Pancreas (tissue), 10 donors: Measurements from ENCODE around the gene ZNF669. TPM values are rescaled to one million over a fixed set of nuclear protein-coding genes. Genes with fewer than 3 reads are reported as not detected.

Experiments used
- ATAC-seq, 4 donors: fragments of 200-7000 bp; cut with Tn5 transposase; one replicate each; pipeline versions ENCODE4 v1.8.0 to v1.9.1; 2020; ENCODE audit warnings: mild to moderate bottlenecking in 4 of 4, moderate library complexity in 4 of 4
- DNase-seq, 6 donors: peaks; one replicate each; pipeline ENCODE4 v3.0.0-alpha.2; 2020
- FAIRE-seq: peaks from 2 replicates; lab custom pipeline; 2012; peaks lifted over from hg19 to GRCh38; lab: Jason Lieb, UNC
- H3K27ac ChIP-seq, 4 donors: fragments of 200-600 bp; sonication (generic); 1 replicate in 3 of 4; 2 replicates in 1 of 4; pipeline versions ENCODE4 v1.5.0 to v1.8.0; 2020
- H3K27me3 ChIP-seq, 4 donors: fragments of 200-600 bp; one replicate each; pipeline ENCODE4 v1.8.0; 2021
- H3K36me3 ChIP-seq, 3 donors: fragments of 200-600 bp; sonication (generic) in 1 of 3; one replicate each; pipeline versions ENCODE4 v1.5.0 to v1.8.0; 2020 to 2021
- H3K4me1 ChIP-seq, 3 donors: fragments of 200-600 bp; one replicate each; pipeline ENCODE4 v1.8.0; 2021
- H3K4me3 ChIP-seq, 4 donors: fragments of 200-600 bp; sonication (generic) in 2 of 4; one replicate each; pipeline versions ENCODE4 v1.5.0 to v1.8.0; 2020 to 2021
- H3K9me3 ChIP-seq, 4 donors: fragments of 200-600 bp; one replicate each; pipeline ENCODE4 v1.8.0; 2021
- WGBS, 2 donors: extraction: QIAGEN DNeasy Blood & Tissue Kit; methylation state at CpG; one replicate each; pipeline ENCODE4 v1.1.7; 2013; 5-methylcytosine and 5-hydroxymethylcytosine counted together
- intact Hi-C, 3 donors: fragments of 100-400 bp; cut with DNase I; formaldehyde crosslinking; loops; one replicate each; pipeline versions ENCODE4 v1.11.1 to v1.14.2; 2022
- polyA plus RNA-seq, 2 donors: library from polyadenylated mRNA; stranded (reverse); fragments of 200-250 nt; gene quantifications; one replicate each; pipeline ENCODE4 v1.2.3, GENCODE V29; 2013
- total RNA-seq, 6 donors: library from RNA; stranded (reverse); fragmentation: NEBNext Ultra II Directional in 4 of 6; extraction: Animal tissue kit (Norgen Biotek cat#: 25700) in 4 of 6; gene quantifications; one replicate each; pipeline versions ENCODE4 v1.2.1 to v1.2.4, GENCODE V29; 2021 to 2023
- TF ChIP-seq, protein P1 (sequence below), 4 donors: fragments of 200-600 bp; sonication (generic) in 3 of 4; IDR thresholded peaks; one replicate each; pipeline versions ENCODE4 v1.5.0 to v1.8.0; 2021; ENCODE audit warnings: antibody characterized with exemption in 4 of 4
- donor health status: healthy with polysubstance abuse.
- donor health status: DM: no; HTN: no; CAD: no; lungs with moderate emphysema.
- donor health status: DM: no; HTN: no; CAD: no.
- donor health status: control.
- donor health status: control.
- donor health status: Bipolar disorder and iron deficiency.
- donor health status: DM: yes; HTN: yes; CAD: no.
- donor health status: DM: no; HTN: no; CAD: no.
- donor health status: DM: no; HTN: no; CAD: no.
- donor health status: DM: yes; HTN: yes; CAD: no.

The ZNF669 gene
- total and polyA plus RNA-seq, 8 donors, result 1.7 to 5.1 (median 3.2) TPM

DNA sequence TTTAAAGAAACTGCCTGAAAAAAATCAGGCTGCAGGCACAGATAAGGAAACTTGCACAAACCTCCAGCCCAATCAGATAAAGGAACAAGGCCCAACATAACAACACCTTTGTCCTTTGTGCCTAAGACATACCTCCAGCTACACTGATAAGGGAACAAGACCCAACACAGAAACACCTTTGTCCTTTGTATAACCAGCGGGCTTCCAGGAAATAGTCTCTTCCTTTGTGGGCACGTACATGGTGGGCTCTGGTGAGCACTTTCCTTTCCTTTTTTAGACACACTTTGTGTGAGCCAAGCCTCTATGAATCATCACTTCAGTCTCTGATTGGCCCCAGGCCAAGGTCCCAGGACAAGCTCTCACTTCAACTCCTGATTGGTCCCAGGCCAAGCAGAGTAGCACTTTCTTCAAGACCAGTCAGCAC is 49.2 kb downstream of the ZNF669 start:
- DNase-seq (no peak), ATAC-seq (peak in 1 of 4 donors; percentile 36), FAIRE-seq (no peak)
- Histone ChIP-seq H3K4me3 (no peak overlapping the region), H3K27me3 (no peaks in the 10 kb centered on the region), H3K27ac (no peak overlapping the region), H3K9me3 (no peaks in the 10 kb centered on the region), H3K4me1 (no peaks in the 10 kb centered on the region), H3K36me3 (no peaks in the 10 kb centered on the region)
- TF ChIP-seq, protein P1, sequence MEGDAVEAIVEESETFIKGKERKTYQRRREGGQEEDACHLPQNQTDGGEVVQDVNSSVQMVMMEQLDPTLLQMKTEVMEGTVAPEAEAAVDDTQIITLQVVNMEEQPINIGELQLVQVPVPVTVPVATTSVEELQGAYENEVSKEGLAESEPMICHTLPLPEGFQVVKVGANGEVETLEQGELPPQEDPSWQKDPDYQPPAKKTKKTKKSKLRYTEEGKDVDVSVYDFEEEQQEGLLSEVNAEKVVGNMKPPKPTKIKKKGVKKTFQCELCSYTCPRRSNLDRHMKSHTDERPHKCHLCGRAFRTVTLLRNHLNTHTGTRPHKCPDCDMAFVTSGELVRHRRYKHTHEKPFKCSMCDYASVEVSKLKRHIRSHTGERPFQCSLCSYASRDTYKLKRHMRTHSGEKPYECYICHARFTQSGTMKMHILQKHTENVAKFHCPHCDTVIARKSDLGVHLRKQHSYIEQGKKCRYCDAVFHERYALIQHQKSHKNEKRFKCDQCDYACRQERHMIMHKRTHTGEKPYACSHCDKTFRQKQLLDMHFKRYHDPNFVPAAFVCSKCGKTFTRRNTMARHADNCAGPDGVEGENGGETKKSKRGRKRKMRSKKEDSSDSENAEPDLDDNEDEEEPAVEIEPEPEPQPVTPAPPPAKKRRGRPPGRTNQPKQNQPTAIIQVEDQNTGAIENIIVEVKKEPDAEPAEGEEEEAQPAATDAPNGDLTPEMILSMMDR (IDR thresholded peaks at IDR 0.05), result no peak
- 72 to 73% methylated on average over 2 of the region's 2 CpGs for WGBS, 2 donors
- intact Hi-C loops, result no loop called here

Other genes starting within 250 kb of the ZNF669 start
- 10 to 100 TPM; 11.1 to 14.6 (median 11.7) TPM for gene AHCTF1, start 172.4 kb downstream of the ZNF669 start, total RNA-seq
- gene AHCTF1, start 172.4 kb downstream of the ZNF669 start, polyA plus RNA-seq, result 1 to 10 TPM; 4.8 to 7.4 TPM
- gene ZNF695, start 96.3 kb downstream of the ZNF669 start, total RNA-seq, result under 1 TPM in 3 of 6 donors, not detected in 3; 0.06 to 0.62 (median 0.06) TPM
- gene ZNF695, start 96.3 kb downstream of the ZNF669 start, polyA plus RNA-seq, result not detected
- 1 to 10 TPM in 5 of 6 donors, under 1 TPM in 1; 0.74 to 2.3 (median 1.2) TPM for gene ZNF670, start 25.5 kb downstream of the ZNF669 start, total RNA-seq
- 1 to 10 TPM in 1 of 2 donors, under 1 TPM in 1; 0.87 to 1.2 TPM for gene ZNF670, start 25.5 kb downstream of the ZNF669 start, polyA plus RNA-seq
- 10 to 100 TPM in 5 of 6 donors, 1 to 10 TPM in 1; 9.4 to 33.3 (median 18.3) TPM for gene ZNF124, start 67.7 kb upstream of the ZNF669 start, total RNA-seq
- 1 to 10 TPM; 1.1 to 2.7 TPM for gene ZNF124, start 67.7 kb upstream of the ZNF669 start, polyA plus RNA-seq
- gene VN1R5, start 151.7 kb upstream of the ZNF669 start, total RNA-seq, result not detected
- gene VN1R5, start 151.7 kb upstream of the ZNF669 start, polyA plus RNA-seq, result not detected
- 10 to 100 TPM; 16.7 to 24.4 (median 19.2) TPM for gene ZNF496, start 227.5 kb upstream of the ZNF669 start, total RNA-seq
- gene ZNF496, start 227.5 kb upstream of the ZNF669 start, polyA plus RNA-seq, result 10 to 100 TPM; 11.4 to 18.7 TPM